Mucosa of gallbladder (tissue), 1 donor: ENCODE results near the gene KRTAP19-6. TPM values are rescaled to one million over a fixed set of nuclear protein-coding genes. Genes with fewer than 3 reads are reported as not detected.

Source experiments
- total RNA-seq: library from RNA; stranded (reverse); gene quantifications from one replicate; pipeline ENCODE4 v1.2.1, GENCODE V29; 2021
- donor health status: DM: no; HTN: no; CAD: no.

The KRTAP19-6 gene
- total RNA-seq, 1 donor from 2014 or later: not detected

Other genes with a start within 250 kb of the KRTAP19-6 start
- gene KRTAP26-1, start 221.5 kb downstream of the KRTAP19-6 start, total RNA-seq: not detected
- not detected for gene KRTAP27-1, start 204.2 kb downstream of the KRTAP19-6 start, total RNA-seq
- gene KRTAP23-1, start 193.3 kb downstream of the KRTAP19-6 start, total RNA-seq: not detected
- not detected for gene KRTAP13-2, start 169.6 kb downstream of the KRTAP19-6 start, total RNA-seq
- not detected for gene KRTAP13-1, start 145.8 kb downstream of the KRTAP19-6 start, total RNA-seq
- not detected for gene KRTAP13-3, start 115.9 kb downstream of the KRTAP19-6 start, total RNA-seq
- gene KRTAP13-4, start 111.6 kb downstream of the KRTAP19-6 start, total RNA-seq: not detected
- not detected for gene KRTAP15-1, start 101.6 kb downstream of the KRTAP19-6 start, total RNA-seq
- not detected for gene KRTAP19-1, start 61.5 kb downstream of the KRTAP19-6 start, total RNA-seq
- not detected for gene KRTAP19-2, start 54.4 kb downstream of the KRTAP19-6 start, total RNA-seq
- not detected for gene KRTAP19-3, start 49.9 kb downstream of the KRTAP19-6 start, total RNA-seq
- not detected for gene KRTAP19-4, start 44.7 kb downstream of the KRTAP19-6 start, total RNA-seq
- gene KRTAP19-5, start 39.7 kb downstream of the KRTAP19-6 start, total RNA-seq: not detected
- gene KRTAP19-7, start 19.4 kb upstream of the KRTAP19-6 start, total RNA-seq: not detected
- gene KRTAP22-2, start 48.5 kb upstream of the KRTAP19-6 start, total RNA-seq: not detected
- not detected for gene KRTAP6-3, start 50.6 kb upstream of the KRTAP19-6 start, total RNA-seq
- gene KRTAP6-2, start 57.0 kb upstream of the KRTAP19-6 start, total RNA-seq: not detected
- not detected for gene KRTAP22-1, start 59.2 kb upstream of the KRTAP19-6 start, total RNA-seq
- gene KRTAP6-1, start 72.1 kb upstream of the KRTAP19-6 start, total RNA-seq: not detected
- not detected for gene KRTAP20-1, start 74.6 kb upstream of the KRTAP19-6 start, total RNA-seq
- not detected for gene KRTAP20-4, start 78.8 kb upstream of the KRTAP19-6 start, total RNA-seq
- gene KRTAP20-2, start 93.3 kb upstream of the KRTAP19-6 start, total RNA-seq: not detected
- not detected for gene KRTAP20-3, start 101.0 kb upstream of the KRTAP19-6 start, total RNA-seq
- not detected for gene KRTAP21-3, start 176.9 kb upstream of the KRTAP19-6 start, total RNA-seq
- not detected for gene KRTAP21-2, start 205.4 kb upstream of the KRTAP19-6 start, total RNA-seq
- not detected for gene KRTAP21-1, start 213.6 kb upstream of the KRTAP19-6 start, total RNA-seq